GM23248 (cell line): ENCODE measurements around the gene PRRT2. TPM values are rescaled to one million over a fixed set of nuclear protein-coding genes. Genes with fewer than 3 reads are reported as not detected.
"Not testable (repeated sequence)": the region's sequence is repeated elsewhere in the genome, so short reads cannot be mapped to it uniquely, and the experiment has no call there.

Experiments used
- DNase-seq: peaks from one replicate; pipeline ENCODE4 v3.0.0-alpha.2; 2015
- H2AFZ ChIP-seq: fragments of 200-600 bp; sonication (generic); 2 replicates; pipeline ENCODE4 v1.6.1; 2016; ENCODE audit warnings: antibody characterized with exemption
- H3F3A ChIP-seq: fragments of 200-600 bp; sonication (generic); 2 replicates; pipeline ENCODE4 v1.6.1; 2016; ENCODE audit warnings: mild to moderate bottlenecking, antibody characterized with exemption, mixed run types; ENCODE audit not compliant: insufficient read depth
- H3K27ac ChIP-seq: fragments of 200-600 bp; sonication (generic); 2 replicates; pipeline ENCODE4 v1.5.1; 2016; ENCODE audit warnings: mild to moderate bottlenecking
- H3K27me3 ChIP-seq: fragments of 200-600 bp; sonication (generic); replicated peaks from 2 replicates; pipeline ENCODE4 v1.6.1; 2016; ENCODE audit warnings: mild to moderate bottlenecking; ENCODE audit not compliant: insufficient read depth
- H3K36me3 ChIP-seq: fragments of 200-600 bp; sonication (generic); 2 replicates; pipeline ENCODE4 v1.6.1; 2016; ENCODE audit warnings: low read depth, mild to moderate bottlenecking
- H3K4me1 ChIP-seq: fragments of 200-600 bp; sonication (generic); 2 replicates; pipeline ENCODE4 v1.6.1; 2016; ENCODE audit warnings: mild to moderate bottlenecking; ENCODE audit not compliant: insufficient read depth
- H3K4me2 ChIP-seq: fragments of 200-600 bp; sonication (generic); one replicate; pipeline ENCODE4 v1.6.1; 2016; ENCODE audit warnings: mild to moderate bottlenecking; ENCODE audit not compliant: unreplicated experiment
- H3K4me3 ChIP-seq: fragments of 200-600 bp; sonication (generic); 2 replicates; pipeline ENCODE4 v1.5.1; 2016; ENCODE audit warnings: mild to moderate bottlenecking
- H3K79me2 ChIP-seq: fragments of 200-600 bp; sonication (generic); 2 replicates; pipeline ENCODE4 v1.6.1; 2016; ENCODE audit warnings: mild to moderate bottlenecking; ENCODE audit not compliant: insufficient read depth
- H3K9ac ChIP-seq: fragments of 200-600 bp; sonication (generic); 2 replicates; pipeline ENCODE4 v1.6.1; 2016; ENCODE audit warnings: mild to moderate bottlenecking
- H3K9me2 ChIP-seq: fragments of 200-600 bp; sonication (generic); 2 replicates; pipeline ENCODE4 v1.6.1; 2016; ENCODE audit warnings: mixed run types, mild to moderate bottlenecking, moderate library complexity; ENCODE audit not compliant: insufficient read depth
- H3K9me3 ChIP-seq: fragments of 200-600 bp; sonication (generic); one replicate; pipeline ENCODE4 v1.6.1; 2017; ENCODE audit warnings: low read depth
- H4K20me1 ChIP-seq: fragments of 200-600 bp; sonication (generic); 2 replicates; pipeline ENCODE4 v1.6.0; 2016; ENCODE audit not compliant: insufficient read depth
- EZH2 ChIP-seq: fragments of 200-600 bp; sonication (generic); IDR thresholded peaks from 2 replicates; pipeline ENCODE4 v1.6.1; 2018; ENCODE audit warnings: antibody characterized with exemption, mild to moderate bottlenecking; ENCODE audit not compliant: insufficient read depth, poor library complexity, severe bottlenecking
- EZH2phosphoT487 ChIP-seq: fragments of 200-600 bp; sonication (generic); IDR thresholded peaks from 2 replicates; pipeline ENCODE4 v1.6.1; 2018; ENCODE audit warnings: antibody characterized with exemption, moderate library complexity, mild to moderate bottlenecking, low read depth; ENCODE audit not compliant: insufficient read depth
- WGBS, 2 experiments: methylation state at CpG; one replicate each; pipeline ENCODE4 v1.1.6; 2015 to 2017; ENCODE audit warnings: low lambda C conversion rate in 2 of 2, low coverage in 1 of 2; ENCODE audit errors: missing lambda C conversion rate in 2 of 2; 5-methylcytosine and 5-hydroxymethylcytosine counted together
- in situ Hi-C: fragments of 300-500 bp; cut with MboI; formaldehyde crosslinking; loops from 2 replicates; pipeline ENCODE4 v1.15.0; 2020
- polyA plus RNA-seq: library from polyadenylated mRNA; unstranded; fragments of >200 nt; fragmentation: Nextera tagmentation; extraction: Ambion mirVana; gene quantifications from 2 replicates; pipeline ENCODE4 v1.2.1, GENCODE V29; 2016
- total RNA-seq: library from RNA; depleted of rRNA; stranded (reverse); fragments of >200 nt; shearing (Covaris generic); gene quantifications from 2 replicates; pipeline ENCODE4 v1.2.3, GENCODE V29; 2014

PRRT2 gene
- total and polyA plus RNA-seq, 2 experiments from 2014 or later: 0.43 to 2.1 TPM

GRCh38 chr16:29775742-29776408 lies 36.1 kb upstream of the PRRT2 start:
- Histone ChIP-seq H3K79me2 (no peaks in the 10 kb centered on the region), H3K4me1 (no peaks in the 10 kb centered on the region), H2AFZ (no peak overlapping the region), H3K27ac (no peak overlapping the region), H3K4me2 (no peak overlapping the region), H3K36me3 (no peaks in the 10 kb centered on the region), H3K9me2 (no peaks in the 10 kb centered on the region), H3K9me3 (no peaks in the 10 kb centered on the region), H4K20me1 (no peaks in the 10 kb centered on the region), H3F3A (no peaks in the 10 kb centered on the region), H3K4me3 (no peak overlapping the region), H3K27me3 (peaks cover 6% of the 10 kb centered on the region; the same call in 1 of the 2 replicates), H3K9ac (no peak overlapping the region)
- TF ChIP-seq EZH2phosphoT487: no peak
- no peak for TF ChIP-seq EZH2
- 59 to 64% methylated on average over 4 of the region's 4 CpGs for WGBS, 2 experiments
- in situ Hi-C loops: no loop called here
- peak; percentile 43 for DNase-seq

- Histone ChIP-seq H4K20me1 (no peaks in the 10 kb centered on the region), H3K27me3 (peaks cover 6% of the 10 kb centered on the region; the same call in 1 of the 2 replicates), H3K27ac (no peak within 1 kb of the TSS), H3K9me2 (no peaks in the 10 kb centered on the region), H3K4me3 (no peak within 1 kb of the TSS), H3F3A (no peaks in the 10 kb centered on the region), H3K4me1 (no peaks in the 10 kb centered on the region), H3K9ac (no peak within 1 kb of the TSS), H3K36me3 (no peaks in the 10 kb centered on the region), H2AFZ (no peak within 1 kb of the TSS), H3K9me3 (no peaks in the 10 kb centered on the region), H3K79me2 (no peaks in the 10 kb centered on the region), H3K4me2 (no peak within 1 kb of the TSS)
- 48 to 63% methylated on average over 9 to 10 of the region's 10 CpGs for WGBS, 2 experiments
- no peak for TF ChIP-seq EZH2phosphoT487
- no peak for TF ChIP-seq EZH2
- in situ Hi-C loops: no loop called here
- DNase-seq: no peak
Observed at GRCh38 chr16:29777576-29778350, 34.2 kb upstream of the PRRT2 start, which contains the start of gene ZG16. Gene ZG16, plus strand, starts transcription at chr16:29778256. Its CDS starts 1,011 bp downstream, at chr16:29779267.

GRCh38 chr16:29779474-29779873 lies 32.5 kb upstream of the PRRT2 start:
- Histone ChIP-seq H3K9me3 (no peaks in the 10 kb centered on the region), H4K20me1 (no peaks in the 10 kb centered on the region), H3K9ac (no peak overlapping the region), H3K4me3 (no peak overlapping the region), H3K4me1 (no peaks in the 10 kb centered on the region), H3F3A (no peaks in the 10 kb centered on the region), H3K36me3 (no peaks in the 10 kb centered on the region), H3K4me2 (no peak overlapping the region), H2AFZ (no peak overlapping the region), H3K79me2 (no peaks in the 10 kb centered on the region), H3K27me3 (peaks cover 6% of the 10 kb centered on the region; the same call in 1 of the 2 replicates), H3K9me2 (no peaks in the 10 kb centered on the region), H3K27ac (no peak overlapping the region)
- WGBS, 2 experiments: 41 to 54% methylated on average over 10 of the region's 10 CpGs
- DNase-seq: no peak
- TF ChIP-seq EZH2phosphoT487: no peak
- no peak for TF ChIP-seq EZH2
- in situ Hi-C loops: no loop called here

- DNase-seq, H4K20me1 ChIP-seq, H3K4me2 ChIP-seq, in situ Hi-C loops, H3K79me2 ChIP-seq, H3K27ac ChIP-seq, H3F3A ChIP-seq, H3K27me3 ChIP-seq, H3K9me3 ChIP-seq, H3K4me1 ChIP-seq, H3K9ac ChIP-seq, H3K9me2 ChIP-seq, H3K4me3 ChIP-seq, H2AFZ ChIP-seq, H3K36me3 ChIP-seq: not testable (repeated sequence)
- 72 to 75% methylated on average over 13 of the region's 13 CpGs for WGBS, 2 experiments
Observed at GRCh38 chr16:29783094-29783953, 28.7 kb upstream of the PRRT2 start.
